Activated CD8-positive, alpha-beta memory T cell treated with anti-CD3 and anti-CD28 coated beads, Interleukin-2, amount 50 U/mL, for 1 hour (primary cell): ENCODE data around the gene GCSH.

ENCODE experiments used
- DNase-seq: peaks from one replicate; pipeline ENCODE4 v3.0.0-alpha.2; 2020; ENCODE audit errors: extremely low read depth

Gene GCSH

DNA sequence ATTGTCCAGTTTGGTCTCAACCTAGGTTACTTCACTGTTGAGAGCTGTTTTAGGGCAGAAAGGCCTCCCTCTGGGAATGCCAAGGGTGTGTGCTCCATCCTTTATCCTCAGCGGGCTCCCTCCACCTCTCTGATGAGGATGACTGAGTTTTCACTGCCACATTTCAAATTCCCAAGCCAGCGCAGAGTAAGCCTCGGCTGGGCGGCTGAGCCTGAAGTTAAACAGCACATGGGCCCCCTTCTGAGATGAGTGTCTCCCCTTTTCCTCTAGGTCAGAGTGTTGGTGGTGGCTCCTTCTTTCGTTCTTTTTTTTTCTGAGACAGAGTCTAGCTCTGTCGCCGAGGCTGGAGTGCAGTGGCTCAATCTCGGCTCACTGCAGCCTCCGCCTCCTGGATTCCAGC, 5.5 kb upstream of the GCSH start:
- DNase-seq: no peak

DNA sequence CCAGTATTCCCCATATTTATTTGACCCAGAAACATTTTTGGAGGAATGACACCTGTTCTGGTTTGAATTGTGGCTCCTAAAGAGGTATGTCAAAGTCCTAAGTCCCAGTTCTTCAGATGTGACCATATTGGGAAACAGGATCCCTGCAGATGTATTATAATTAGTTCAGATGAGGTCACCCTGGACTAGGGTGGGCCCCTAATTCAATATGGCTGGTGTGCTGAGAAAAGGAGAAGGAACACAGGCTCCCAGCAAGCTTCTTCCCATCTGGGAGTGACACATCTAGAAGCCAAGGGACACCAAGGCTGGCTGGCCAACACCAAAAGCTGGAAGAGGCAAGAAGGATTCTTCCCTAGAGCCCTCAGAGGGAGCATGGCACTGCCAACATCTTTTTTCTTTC, 3.8 kb upstream of the GCSH start:
- DNase-seq: no peak

DNA sequence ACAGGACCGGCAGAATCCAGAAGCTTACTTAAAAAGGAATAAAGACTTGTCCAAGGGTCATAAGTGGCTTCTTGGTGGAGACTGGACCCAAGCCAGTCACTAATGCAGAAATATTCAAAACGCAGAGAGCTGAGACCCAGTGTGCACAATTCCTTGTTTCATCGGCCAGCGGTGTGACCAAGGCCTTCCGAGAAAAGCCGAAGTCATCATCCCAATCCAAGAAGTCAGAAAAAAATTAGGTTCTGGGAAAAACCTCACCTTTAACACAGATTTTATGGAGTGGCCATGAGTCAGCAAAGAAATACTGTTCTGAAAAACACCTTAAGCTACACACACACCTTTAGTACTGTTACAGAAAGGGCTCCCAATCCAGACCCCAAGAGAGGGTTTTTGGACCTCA, 1.0 kb upstream of the GCSH start:
- no peak for DNase-seq

DNA sequence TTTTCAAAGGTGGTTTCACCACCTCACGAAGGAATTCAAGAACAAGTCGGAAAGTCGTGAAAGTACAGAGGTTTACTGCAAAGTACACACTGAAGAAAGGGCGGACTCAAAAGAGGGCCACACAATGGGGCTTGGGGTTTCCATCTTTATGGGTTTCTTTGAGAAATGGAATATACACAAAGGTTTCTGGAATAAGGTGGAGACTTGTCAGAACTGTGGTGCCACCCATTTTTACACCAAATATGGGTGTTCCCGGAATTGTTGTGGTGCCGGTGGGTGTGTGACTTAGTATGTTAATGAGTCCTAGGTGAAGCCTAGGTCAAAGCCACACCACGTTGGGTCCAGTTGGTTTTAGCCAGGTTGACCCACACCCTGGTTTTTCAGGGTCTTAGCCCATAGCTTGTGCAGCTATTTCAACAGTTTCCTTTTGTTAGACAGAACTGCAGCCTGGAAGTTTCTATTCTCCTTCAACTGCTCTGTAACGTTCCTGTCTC, 567 bp upstream of the GCSH start:
- no peak for DNase-seq

DNA sequence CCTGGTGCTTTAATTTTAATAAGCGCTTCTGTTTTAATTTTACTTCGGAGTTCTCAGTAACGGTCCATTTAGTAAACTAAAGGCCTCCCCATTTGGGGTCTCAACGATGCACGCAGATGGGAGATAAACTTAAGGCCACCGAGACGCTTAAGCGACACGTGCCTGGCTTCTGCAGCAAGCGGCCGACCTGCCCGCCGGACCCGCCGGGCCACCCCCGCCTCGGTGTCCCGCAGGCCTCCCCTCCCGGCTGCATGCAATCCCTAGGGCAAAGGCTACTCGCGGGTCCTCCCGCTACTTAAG, 592 bp downstream of the GCSH start:
- DNase-seq: no peak

DNA sequence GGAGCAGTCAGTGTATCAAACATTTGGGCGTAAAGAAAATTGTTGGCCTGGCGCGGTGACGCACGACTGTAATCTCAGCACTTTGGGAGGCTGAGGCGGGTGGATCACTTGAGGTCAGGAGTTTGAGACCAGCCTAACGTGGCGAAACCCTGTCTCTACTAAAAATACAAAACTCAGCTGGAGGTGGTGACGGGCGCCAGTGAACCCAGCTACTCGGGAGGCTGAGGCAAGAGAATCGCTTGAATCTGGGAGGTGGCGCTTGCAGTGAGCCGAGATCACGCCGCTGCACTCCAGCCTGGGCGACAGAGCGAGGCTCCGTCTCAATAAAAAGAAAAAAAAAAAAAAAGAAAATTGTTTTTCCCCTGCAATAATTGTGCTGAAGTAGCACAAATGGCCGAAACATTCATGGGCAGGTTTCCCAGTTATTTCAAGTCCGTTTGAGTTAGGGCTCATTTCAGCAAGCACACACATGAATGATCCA, 1.4 kb downstream of the GCSH start:
- no peak for DNase-seq

DNA sequence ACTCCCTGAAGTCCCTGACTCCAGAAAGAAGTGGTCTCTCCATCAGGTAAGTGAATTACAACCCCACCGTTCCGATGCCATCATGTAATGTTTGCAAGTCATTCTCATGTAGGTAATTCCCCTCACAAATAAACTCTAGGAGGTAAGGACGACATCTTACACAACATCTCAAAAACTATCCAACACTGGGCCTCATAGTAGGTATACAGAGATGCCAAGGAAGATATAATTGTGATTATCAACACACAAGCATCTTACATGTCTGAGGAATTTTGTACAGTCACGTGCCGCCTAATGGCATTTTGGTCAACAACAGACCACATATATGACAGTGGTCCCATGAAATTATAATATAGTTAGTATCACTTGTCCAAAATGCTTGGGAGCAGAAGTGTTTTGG, 7.4 kb downstream of the GCSH start:
- no peak for DNase-seq

DNA sequence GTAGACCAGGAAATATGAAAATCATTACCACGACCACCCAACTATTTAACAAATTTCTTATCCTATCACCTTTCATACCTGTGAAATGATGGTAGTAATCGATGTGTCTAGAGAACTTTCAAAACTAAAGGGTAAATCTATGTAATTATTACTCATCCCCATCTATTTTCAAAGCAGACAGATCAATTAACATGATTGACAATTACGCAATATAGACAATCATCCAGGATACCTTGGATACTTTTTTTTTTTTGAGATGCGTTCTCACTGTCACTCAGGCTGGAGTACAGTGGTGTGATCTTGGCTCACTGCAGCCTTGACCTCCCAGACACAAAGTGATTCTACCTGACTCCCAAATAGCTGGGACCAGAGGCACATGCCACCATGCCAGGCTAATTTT, 15.2 kb downstream of the GCSH start:
- DNase-seq: no peak

DNA sequence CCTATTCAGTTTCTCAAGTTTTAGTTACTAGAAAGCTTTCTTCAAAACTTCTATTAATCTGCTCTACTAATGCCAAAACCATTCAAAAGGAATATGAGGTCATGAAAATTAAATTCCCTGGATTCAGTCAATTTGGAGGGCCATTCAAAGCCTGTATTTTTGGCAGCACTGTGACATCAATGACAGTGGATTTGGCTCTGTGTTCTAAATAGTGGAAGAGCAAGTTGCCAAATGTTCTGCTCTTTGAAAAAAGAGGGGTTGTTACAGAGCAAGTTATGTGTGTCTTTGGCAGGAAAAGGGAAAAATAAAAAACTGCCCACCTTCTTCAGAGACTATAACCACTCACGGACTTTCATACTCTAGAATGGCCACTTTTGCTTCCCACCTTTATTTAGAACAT, 16.0 kb downstream of the GCSH start:
- no peak for DNase-seq

DNA sequence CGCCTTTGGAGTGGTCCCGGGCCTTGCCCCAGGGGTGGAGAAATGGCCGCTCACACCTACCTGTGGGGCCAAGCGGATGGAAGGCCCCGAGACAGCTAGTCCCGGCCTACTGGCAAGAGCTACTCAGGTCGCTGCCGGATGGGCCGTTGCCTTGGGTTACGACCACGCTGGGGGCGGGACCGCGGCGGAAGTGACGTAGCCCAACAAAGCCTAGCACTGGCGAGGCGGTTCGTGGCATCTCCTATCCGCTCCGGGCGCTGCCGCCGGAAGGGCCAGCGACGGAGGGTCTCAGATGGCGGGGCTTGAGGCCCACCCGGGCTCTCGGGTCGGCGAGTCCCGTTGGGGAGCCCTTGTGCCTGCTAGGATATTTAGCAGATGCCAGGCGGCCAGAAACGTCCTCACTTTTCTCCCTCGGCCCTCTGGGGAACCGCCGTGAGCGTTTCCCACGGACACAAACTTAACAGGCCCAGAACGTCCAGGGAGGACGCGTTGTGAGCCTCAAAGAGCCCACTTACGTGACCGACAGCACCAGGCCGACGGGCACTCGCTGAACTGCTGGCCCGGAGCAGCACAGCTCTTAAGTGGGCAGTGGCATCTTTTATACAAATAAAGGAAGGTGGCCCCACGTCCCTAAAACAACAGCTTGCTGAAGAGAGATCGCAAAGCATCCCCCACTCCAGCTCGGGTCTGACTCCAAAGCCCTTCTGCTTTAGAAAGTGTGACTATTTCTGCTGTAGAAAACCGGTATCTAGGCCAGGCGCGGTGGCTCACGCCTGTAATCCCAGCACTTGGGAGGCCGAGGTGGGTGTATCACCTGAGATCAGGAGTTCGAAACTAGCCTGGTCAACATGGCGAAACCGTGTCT, 18.9 kb downstream of the GCSH start, which contains the start of gene C16orf46:
C16orf46 (minus strand) TSS at position 163 of the 865 bp plus-strand sequence. CDS start 13,283 bp downstream, outside the sequence.
- DNase-seq: peak; percentile 83

DNA sequence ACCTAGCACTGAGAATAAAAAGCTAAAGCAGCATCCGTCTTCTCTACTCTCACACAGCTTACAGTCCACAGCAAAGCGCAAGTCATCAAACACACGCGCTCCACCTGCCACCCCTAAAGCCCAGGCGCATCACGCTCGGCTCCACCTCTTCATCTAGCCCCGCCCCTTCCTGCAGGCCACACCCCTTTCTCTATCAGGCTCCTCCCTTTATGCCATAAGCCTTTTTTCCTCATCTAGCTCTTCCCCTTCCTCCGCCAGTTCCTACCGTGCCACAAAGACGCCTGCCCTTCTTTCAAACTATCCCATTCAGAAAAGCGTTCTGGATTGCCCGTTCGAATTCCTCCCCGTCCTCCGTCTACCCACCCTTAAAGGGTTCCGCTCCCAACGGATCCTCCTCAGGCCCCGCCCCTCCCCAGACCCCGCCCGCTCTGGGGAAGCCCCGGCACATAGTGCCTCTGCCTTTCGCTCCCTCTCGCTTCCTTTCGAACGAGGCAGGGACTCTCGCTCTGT, 19.6 kb downstream of the GCSH start:
- DNase-seq: peak; percentile 68

DNA sequence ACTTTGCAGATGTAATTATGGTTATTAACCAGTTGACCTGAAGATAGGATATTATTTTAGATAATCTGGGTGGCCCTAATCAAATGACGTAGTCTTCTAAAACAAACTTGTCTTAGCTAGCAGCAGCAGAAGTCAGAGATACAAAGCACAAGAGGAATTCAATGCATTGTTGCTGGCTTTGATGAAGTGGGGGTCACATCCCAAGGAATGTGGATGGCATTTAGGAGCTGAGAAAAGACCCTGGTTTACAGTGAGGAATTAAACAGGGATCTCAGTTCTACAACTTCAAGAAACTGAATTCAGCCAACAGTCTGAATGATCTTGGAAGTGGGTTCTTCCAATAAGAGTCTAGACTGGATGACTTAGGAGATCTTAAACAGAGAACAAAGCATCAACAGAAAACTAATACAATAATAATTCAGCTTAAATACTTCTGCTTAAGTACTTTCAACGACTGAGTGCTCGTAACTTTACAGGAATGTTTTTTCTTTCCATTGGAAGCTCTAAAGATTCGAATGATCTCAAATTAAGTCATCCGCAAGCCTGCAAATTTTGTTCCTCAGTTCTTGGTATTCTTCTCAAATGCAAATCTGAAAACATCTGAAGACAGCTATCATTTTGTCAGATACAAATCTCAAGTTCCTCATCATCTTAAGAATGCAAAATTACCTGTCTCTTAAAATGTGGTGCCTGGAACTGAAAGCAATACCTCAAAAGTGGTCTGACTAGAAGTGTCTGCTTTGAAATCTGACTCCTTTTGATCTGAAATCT, 22.4 kb downstream of the GCSH start:
- no peak for DNase-seq

DNA sequence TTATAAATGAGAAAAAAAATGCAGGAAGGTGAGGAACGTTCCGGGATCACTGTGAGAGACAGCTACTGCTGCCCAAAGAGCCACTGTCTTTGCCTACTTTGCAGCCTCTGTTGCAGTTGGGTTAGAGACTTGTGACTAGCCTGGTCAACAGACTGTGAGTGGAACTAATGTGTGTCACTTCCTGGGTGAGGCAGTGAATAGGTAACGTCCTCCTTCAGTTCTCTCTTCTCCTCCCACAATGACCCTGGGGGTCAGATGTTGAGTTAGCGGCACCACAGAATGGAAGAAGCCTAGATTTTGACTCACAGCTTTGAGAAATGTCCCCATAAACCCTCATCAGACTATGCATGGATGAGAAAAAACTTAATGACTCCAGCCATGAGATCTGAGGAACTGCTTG, 24.4 kb downstream of the GCSH start:
- no peak for DNase-seq

DNA sequence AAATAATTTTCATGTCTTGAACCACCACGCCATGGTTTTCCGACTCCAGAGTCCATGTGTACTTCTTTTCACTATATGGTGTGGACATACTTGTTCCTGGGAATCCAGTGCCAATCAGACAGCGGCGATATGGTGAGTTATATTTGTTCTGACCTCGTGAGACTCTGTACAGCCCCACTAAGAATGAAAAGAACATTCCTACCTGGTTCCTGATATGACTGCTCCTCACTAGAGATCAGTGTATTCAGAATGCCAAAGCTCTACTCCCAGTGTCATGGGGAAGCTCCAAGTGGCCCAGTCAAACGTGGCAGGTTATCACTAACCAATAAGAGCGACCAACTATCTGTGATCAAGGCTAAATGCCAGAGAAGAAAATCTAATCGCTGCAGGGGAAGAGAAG, 25.2 kb downstream of the GCSH start:
- DNase-seq: no peak

DNA sequence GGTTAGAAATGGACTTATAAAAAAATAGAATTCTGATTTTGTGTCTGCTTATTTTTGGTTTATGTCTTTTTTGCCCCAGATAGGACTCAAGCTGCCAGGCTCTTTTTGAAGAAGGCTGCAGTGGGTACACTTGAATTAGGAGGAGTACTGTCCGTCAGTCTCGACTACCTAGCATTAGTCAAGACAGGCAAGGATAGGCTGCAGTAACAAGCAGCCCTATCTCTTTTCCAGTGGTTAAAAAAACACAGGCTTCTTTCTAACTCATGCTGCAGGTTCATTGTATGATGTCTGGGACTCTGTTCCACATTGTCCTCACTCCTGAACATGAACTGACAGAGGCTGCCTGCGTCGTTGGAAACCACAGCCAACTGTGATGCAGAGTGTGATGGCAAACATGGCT, 27.1 kb downstream of the GCSH start:
- no peak for DNase-seq

DNA sequence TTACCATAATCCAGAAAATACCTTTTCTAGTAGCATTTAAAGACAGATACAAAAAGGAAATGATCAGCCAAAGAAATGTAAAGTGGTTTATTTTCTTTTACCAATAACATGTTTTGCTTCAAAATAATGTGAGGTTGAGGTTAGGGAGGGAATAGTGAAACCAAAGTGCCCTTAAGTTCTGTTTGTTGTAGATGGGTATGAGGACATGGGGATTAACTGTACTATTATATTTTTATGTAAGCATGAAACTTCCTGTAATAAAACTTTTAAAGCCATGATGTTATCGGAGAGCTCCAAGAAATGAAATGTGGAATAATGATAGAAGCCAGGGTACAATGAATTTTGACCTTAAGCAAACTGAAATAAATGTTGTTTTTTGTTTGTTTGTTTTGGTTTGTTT, 29.0 kb downstream of the GCSH start:
- no peak for DNase-seq

DNA sequence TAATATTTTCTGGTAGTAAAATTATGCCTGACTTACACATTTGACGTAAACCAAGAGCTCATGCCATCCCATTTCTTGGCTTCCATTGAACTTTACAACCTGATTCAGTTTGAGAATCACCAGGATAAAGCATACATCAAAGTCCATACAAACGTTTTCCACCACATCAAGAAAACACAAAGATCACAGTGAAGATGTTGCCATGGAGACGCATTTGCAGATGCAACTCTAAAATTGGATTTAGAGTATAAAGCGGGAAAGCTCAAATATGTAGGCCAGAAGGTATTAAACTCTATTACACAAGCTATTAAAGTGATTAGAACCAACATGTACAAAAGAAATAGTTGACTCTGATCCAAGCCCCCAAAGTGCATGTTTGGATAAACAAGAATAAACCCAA, 29.5 kb downstream of the GCSH start:
- no peak for DNase-seq

DNA sequence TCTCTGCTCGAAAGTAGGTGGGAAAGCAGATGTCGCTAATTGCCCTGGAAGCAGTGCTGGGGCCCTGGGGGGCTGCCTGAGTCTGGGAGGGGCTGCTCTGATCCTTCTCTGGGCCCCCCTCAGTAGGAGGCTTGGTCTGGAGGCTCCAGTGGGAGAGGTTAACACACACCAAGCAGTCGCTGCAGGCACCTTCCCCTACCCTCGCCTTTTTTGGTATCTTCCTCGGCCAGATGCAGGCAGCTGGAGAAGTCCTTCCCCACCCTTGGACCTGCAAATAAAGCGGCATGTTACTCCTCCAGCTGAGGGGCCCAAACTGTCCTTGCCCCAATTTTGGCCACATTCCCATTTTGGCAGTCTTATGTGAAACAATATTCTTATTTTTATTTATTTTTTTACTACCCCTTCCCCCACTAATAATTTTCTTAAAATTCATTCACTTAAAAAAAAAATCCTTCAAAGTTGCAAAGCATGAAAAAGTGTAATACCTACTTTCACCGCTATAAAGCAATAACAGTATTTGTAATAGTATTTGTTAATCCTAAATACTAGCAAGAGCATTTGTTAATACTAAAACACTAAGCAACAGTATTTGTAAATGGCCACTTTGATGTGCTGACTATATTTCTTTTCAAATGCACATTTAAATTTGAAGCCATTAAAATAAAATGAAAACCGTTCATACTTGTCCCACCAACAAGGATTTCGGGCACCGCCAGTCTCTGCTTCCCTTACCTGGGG, 34.2 kb downstream of the GCSH start:
- DNase-seq: no peak

DNA sequence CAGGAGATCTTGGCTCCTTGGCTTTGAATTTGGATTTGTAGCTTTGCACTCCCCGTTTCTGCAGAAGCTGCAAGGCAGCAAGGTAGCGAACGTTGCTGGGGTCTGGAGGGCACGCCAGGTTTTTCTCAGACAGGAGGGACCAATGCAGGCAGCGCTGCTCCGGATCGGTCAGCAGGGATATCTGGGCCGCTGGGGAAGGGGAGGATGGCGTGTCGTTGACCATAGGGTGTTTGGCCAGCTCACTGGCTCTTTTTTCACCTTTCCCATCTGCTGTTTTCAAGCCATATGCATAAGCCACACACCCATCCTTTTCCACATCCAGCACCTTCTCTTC, 34.9 kb downstream of the GCSH start:
- no peak for DNase-seq

DNA sequence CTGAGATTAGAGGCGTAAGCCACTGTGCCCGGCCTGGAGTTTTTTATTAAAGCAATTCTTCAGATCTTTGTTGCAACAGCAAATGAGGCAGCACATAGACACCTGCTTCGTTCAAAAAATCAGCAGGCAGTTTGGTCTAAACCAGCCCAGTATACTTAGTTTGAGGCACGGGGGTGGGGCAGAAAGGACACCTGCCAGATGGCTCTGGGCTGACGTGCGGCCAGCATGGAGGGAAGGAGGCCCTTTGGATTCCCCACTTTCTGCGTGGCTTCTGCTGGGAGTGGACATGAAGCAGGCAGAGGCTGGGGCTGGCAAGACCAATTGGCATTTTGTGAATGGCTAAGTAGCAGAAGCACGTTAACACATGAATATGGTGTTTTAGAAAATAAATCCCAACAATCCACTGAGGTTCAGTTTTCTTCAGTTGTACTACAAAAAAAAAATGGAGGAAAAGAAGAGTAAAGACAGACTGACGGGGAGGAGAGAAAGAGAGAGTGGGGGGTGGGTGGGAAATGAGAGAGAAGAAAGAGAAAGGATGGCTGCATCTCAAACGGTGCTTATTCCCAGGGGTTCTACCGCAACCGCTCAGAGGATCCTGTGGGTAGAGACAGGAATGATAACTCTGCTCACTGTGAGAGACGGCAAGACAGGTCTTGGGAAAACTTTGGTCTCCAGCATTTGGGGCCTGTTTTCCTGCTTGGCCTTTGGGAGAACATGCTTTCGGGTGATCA, 35.5 kb downstream of the GCSH start:
- DNase-seq: no peak

DNA sequence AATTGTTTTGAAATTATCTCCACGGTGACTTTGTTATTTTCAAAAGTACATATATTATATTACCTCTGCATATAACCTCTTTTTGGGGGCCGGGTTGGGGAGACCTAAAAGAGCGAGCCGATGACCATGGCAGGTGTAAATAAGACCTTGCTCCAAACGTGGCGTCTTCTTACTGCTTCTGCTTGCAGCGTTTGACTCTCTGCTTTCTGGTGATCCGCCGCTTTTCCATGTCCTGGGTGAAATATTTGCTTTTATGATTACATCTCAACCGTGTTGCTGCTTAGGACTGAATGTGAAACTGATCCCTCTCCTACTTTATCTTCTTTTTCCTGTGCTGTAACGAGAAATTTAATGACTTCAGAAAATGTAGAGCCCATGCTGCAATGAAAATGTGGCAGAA, 42.4 kb downstream of the GCSH start:
- no peak for DNase-seq

DNA sequence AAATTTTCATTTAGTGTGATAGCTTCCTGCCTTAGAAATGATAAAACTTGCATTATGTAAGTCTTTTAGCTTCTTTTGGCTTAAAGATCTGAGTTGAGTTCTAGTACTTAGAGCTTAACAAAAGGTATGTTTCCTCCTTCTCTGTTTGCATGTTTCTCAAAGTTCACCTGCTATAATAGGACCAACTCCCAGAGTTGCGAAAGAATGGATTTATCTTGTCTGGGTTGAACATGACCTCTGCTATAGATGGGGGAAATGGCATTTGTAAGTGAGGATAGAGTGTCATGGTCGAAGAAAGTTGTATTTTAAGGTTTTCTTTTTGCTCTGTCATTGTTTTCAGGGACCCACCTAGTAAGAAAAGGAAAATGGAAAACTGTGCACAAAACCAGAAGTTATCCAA, 53.4 kb downstream of the GCSH start:
- DNase-seq: no peak
